ENCODE results near the gene SLBP. TPM values are rescaled to one million over a fixed set of nuclear protein-coding genes. Genes with fewer than 3 reads are reported as not detected.

The SLBP gene
- total RNA-seq, 4 donors from 2014 or later: 36.9 to 59.1 (median 40.8) TPM

- Histone ChIP-seq H3K36me3 (peaks cover 9% of the 10 kb centered on the region), H3K4me3 (no peak overlapping the region), H3K9me3 (no peaks in the 10 kb centered on the region), H3K27ac (no peak overlapping the region), H3K4me1 (no peaks in the 10 kb centered on the region), H3K27me3 (no peaks in the 10 kb centered on the region)
- WGBS: 95% methylated on average over 14 of the region's 19 CpGs
- TF ChIP-seq POLR2AphosphoS5 (IDR thresholded peaks at IDR 0.05): no peak
- TF ChIP-seq POLR2A (IDR thresholded peaks at IDR 0.05): no peak
- no peak for TF ChIP-seq EP300 (IDR thresholded peaks at IDR 0.05)
- no peak for TF ChIP-seq CTCF (IDR thresholded peaks at IDR 0.05)
- no peak for DNase-seq (ENCODE audit: low spot score in 2 of 2)
Measured at GRCh38 chr4:1656986-1657385, 55.1 kb downstream of the SLBP start.

DNA sequence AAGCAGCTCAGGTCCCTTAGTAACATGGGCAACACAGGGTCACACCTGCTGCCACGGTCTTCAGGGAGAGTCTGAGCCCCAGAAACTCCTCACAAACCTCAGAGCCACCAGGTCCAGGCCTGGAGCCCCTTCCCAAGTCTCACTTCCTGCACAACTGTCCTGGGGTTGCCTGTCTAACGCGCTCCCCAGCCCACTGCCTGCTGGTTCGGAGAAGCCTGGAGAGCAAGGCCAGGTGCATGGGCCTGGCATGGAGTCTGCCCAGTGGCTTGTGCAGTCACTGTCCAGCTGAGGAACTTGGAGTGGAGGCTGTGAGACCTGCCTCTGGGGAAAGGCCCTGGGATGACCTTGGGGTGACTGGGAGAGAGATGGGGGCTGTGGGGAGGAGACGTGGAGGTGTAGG, 56.0 kb downstream of the SLBP start:
- 85% methylated on average over 4 of the region's 5 CpGs for WGBS
- TF ChIP-seq POLR2A (IDR thresholded peaks at IDR 0.05) (no peak), CTCF (IDR thresholded peaks at IDR 0.05) (no peak), EP300 (IDR thresholded peaks at IDR 0.05) (no peak), POLR2AphosphoS5 (IDR thresholded peaks at IDR 0.05) (no peak)
- Histone ChIP-seq H3K27me3 (no peaks in the 10 kb centered on the region), H3K4me1 (no peaks in the 10 kb centered on the region), H3K9me3 (no peaks in the 10 kb centered on the region), H3K27ac (no peak overlapping the region), H3K4me3 (no peak overlapping the region), H3K36me3 (peaks cover 9% of the 10 kb centered on the region)
- no peak for DNase-seq (ENCODE audit: low spot score in 2 of 2)

- no peak overlapping the region for H3K4me3 ChIP-seq
- no peaks in the 10 kb centered on the region for H3K9me3 ChIP-seq
- TF ChIP-seq CTCF (IDR thresholded peaks at IDR 0.05): no peak
- no peak for TF ChIP-seq EP300 (IDR thresholded peaks at IDR 0.05)
- TF ChIP-seq POLR2A (IDR thresholded peaks at IDR 0.05): no peak
- no peak for TF ChIP-seq POLR2AphosphoS5 (IDR thresholded peaks at IDR 0.05)
- H3K36me3 ChIP-seq: peaks cover 9% of the 10 kb centered on the region
- H3K27me3 ChIP-seq: no peaks in the 10 kb centered on the region
- no peaks in the 10 kb centered on the region for H3K4me1 ChIP-seq
- no peak overlapping the region for H3K27ac ChIP-seq
- no peak for DNase-seq (ENCODE audit: low spot score in 2 of 2)
- WGBS: 95% methylated on average over 18 of the region's 18 CpGs
Measured at GRCh38 chr4:1655676-1656075, 56.4 kb downstream of the SLBP start.

DNA sequence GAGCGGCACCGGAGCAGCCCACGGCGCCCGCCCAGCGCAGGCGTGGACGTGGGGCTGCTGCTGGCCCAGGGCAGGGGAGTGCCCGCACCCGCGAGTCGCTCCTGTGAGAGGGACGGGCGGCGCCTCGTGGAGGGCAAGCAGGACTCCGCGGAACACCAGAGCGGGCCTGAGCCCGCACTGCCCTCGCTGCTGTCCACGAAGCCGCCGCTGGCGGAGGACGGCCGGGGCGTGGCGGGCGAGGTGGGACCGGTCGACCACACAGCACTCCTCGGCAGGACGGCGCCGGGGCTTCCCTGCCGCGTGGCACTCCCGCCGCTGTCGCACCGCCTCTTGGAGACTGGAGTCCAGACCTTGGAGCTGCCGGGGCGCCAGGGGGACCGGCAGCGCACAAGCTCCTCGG, 57.0 kb downstream of the SLBP start:
- no peak overlapping the region for H3K4me3 ChIP-seq
- no peaks in the 10 kb centered on the region for H3K27me3 ChIP-seq
- no peaks in the 10 kb centered on the region for H3K4me1 ChIP-seq
- no peak for DNase-seq (ENCODE audit: low spot score in 2 of 2)
- no peak overlapping the region for H3K27ac ChIP-seq
- WGBS: 93% methylated on average over 22 of the region's 47 CpGs
- peaks cover 9% of the 10 kb centered on the region for H3K36me3 ChIP-seq
- H3K9me3 ChIP-seq: no peaks in the 10 kb centered on the region
- no peak for TF ChIP-seq POLR2AphosphoS5 (IDR thresholded peaks at IDR 0.05)
- no peak for TF ChIP-seq CTCF (IDR thresholded peaks at IDR 0.05)
- no peak for TF ChIP-seq EP300 (IDR thresholded peaks at IDR 0.05)

GRCh38 chr4:1654216-1654955, 57.7 kb downstream of the SLBP start:
- 96% methylated on average over 6 of the region's 23 CpGs for WGBS
- no peak for DNase-seq (ENCODE audit: low spot score in 2 of 2)
- TF ChIP-seq POLR2A (IDR thresholded peaks at IDR 0.05) (no peak), CTCF (IDR thresholded peaks at IDR 0.05) (no peak), EP300 (IDR thresholded peaks at IDR 0.05) (no peak), POLR2AphosphoS5 (IDR thresholded peaks at IDR 0.05) (no peak)
- Histone ChIP-seq H3K27ac (no peak overlapping the region), H3K4me1 (no peaks in the 10 kb centered on the region), H3K36me3 (peaks cover 9% of the 10 kb centered on the region), H3K9me3 (no peaks in the 10 kb centered on the region), H3K27me3 (no peaks in the 10 kb centered on the region), H3K4me3 (no peak overlapping the region)
